Subcutaneous abdominal adipose tissue (tissue), 5 donors: ENCODE results near the gene MYCBPAP.

Source experiments
- H3K27ac ChIP-seq: one replicate; pipeline ENCODE4 v1.7.0; 2013; ENCODE audit warnings: low read depth, mild to moderate bottlenecking, inconsistent platforms, low read length, moderate library complexity
- H3K27me3 ChIP-seq, 5 donors: one replicate each; pipeline ENCODE4 v1.7.0; 2013; ENCODE audit warnings: low read length in 5 of 5, inconsistent platforms in 1 of 5; ENCODE audit not compliant: control insufficient read depth in 5 of 5, insufficient read depth in 4 of 5
- H3K36me3 ChIP-seq, 5 donors: one replicate each; pipeline ENCODE4 v1.7.0; 2013; ENCODE audit warnings: low read length in 5 of 5; ENCODE audit not compliant: control insufficient read depth in 5 of 5, insufficient read depth in 5 of 5
- H3K4me1 ChIP-seq, 5 donors: one replicate each; pipeline ENCODE4 v1.7.0; 2013; ENCODE audit warnings: low read length in 5 of 5, mild to moderate bottlenecking in 3 of 5, moderate library complexity in 1 of 5; ENCODE audit not compliant: control insufficient read depth in 5 of 5, insufficient read depth in 5 of 5
- H3K4me3 ChIP-seq, 5 donors: one replicate each; pipeline ENCODE4 v1.7.0; 2013; ENCODE audit warnings: low read length in 5 of 5, low read depth in 1 of 5
- H3K9ac ChIP-seq, 5 donors: one replicate each; pipeline ENCODE4 v1.7.0; 2013; ENCODE audit warnings: low read length in 5 of 5, mild to moderate bottlenecking in 4 of 5, moderate library complexity in 3 of 5
- H3K9me3 ChIP-seq, 5 donors: one replicate each; pipeline ENCODE4 v1.7.0; 2013; ENCODE audit warnings: low read length in 5 of 5; ENCODE audit not compliant: control insufficient read depth in 5 of 5
- donor health status: healthy.
- donor health status: healthy.
- donor health status: healthy.
- donor health status: healthy.
- donor health status: healthy.

MYCBPAP gene

DNA sequence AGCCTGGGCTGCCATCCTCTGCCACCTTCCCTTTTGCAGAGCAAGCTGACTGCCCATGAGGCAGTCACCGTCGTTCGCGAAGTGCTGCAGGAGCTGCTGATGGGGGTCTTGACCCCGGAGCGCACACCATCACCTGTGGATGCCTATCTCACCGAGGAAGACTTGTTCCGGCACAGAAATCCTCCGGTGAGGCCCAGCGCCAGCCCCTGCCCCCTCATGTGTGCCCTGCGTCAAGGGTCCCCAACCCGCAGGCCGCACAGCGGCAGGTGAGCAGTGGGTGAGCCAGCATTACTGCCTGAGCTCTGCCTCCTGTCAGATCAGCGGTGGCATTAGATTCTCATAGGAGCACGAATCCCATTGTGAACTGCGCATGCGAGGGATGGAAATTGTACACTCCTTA, 16.6 kb downstream of the MYCBPAP start:
- no peak overlapping the region for H3K4me3 ChIP-seq
- no peaks in the 10 kb centered on the region for H3K9me3 ChIP-seq
- no peak overlapping the region for H3K27ac ChIP-seq
- no peaks in the 10 kb centered on the region for H3K36me3 ChIP-seq
- H3K9ac ChIP-seq = no peak overlapping the region
- H3K4me1 ChIP-seq = no peaks in the 10 kb centered on the region
- H3K27me3 ChIP-seq = peaks cover 0 to 14% (median 7%) of the 10 kb centered on the region in 5 donors

DNA sequence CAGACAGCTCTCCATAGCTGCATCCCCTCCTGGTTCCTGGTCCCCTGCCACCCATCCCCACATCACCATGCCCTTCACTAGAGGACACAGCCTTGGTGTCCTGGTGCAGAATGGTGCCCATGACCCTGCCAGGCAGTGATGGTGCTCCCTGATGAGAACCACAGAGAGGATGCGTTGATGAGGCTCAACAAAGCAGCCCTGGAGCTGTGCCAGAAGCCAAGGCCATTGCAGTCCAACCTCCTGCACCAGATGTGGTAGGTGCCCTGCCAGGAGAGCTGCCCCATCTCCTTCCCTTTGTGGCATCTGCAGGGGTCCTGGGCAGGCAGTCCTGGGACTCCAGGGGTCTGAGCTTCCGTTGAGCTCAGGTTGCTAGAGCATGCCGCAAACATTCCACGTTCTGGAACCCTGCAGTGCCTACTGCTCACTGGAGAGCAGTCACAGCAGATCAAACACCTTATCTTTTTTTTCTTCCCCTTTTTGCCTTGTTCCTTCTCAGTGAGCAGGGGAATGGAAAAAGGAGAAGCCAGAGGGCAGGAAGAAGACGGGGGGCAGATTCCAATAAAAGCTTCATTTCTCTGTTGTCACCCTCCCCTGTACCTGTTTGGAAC, 19.0 kb downstream of the MYCBPAP start:
- peaks cover 8 to 24% (median 20%) of the 10 kb centered on the region in 5 donors for H3K27me3 ChIP-seq
- no peaks in the 10 kb centered on the region for H3K9me3 ChIP-seq
- H3K4me1 ChIP-seq = peaks cover 0 to 7% (median 4%) of the 10 kb centered on the region in 5 donors
- no peaks in the 10 kb centered on the region for H3K36me3 ChIP-seq
- no peak overlapping the region for H3K4me3 ChIP-seq
- H3K27ac ChIP-seq = no peak overlapping the region
- no peak overlapping the region for H3K9ac ChIP-seq

DNA sequence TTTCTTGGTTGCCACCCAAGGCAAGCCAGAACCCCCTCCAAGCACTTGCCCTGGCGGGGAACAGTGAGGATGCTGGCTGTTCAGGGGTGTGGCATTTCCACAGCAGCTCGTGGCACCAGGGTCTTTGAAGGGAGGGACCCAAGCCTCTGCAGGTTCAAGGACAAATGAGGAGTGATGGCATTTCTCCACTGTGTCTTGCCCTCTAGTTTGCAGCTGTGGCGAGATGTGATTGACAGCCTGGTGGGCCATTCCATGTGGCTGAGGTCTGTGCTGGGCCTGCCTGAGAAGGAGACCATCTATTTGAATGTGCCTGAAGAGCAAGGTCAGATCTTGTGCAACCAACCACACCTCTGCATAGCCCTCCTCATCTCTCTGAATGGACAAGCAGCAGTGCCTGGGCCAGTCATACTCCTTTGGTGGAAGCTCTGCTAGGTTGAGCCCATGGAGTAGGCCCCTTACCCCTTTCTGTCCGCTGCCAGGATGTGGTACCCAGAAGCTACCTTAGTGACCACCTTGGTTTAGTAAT, 19.8 kb downstream of the MYCBPAP start:
- Histone ChIP-seq H3K9ac (no peak overlapping the region), H3K27me3 (peaks cover 16 to 32% (median 28%) of the 10 kb centered on the region in 5 donors)

DNA sequence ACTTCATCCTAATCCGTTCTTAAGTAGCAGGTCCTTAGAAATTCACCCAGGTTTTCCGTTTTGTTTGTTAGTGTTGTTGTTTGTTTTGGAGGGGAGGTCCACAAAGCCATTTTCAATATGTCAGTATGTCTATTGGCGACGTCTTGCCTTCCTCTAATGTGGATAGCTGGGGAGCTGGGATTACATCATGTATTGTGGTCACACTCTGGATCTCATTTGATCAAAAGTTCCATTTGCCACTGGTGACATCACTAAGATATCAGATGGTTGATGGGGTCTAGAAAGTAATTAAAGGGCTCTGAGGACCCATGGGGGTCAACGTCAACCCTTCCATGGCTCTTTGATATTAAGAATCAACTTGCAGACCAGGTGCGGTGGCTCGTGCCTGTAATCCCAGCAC, 21.6 kb downstream of the MYCBPAP start:
- no peaks in the 10 kb centered on the region for H3K9me3 ChIP-seq
- H3K4me3 ChIP-seq = no peak overlapping the region
- H3K4me1 ChIP-seq = peaks cover 0 to 22% (median 16%) of the 10 kb centered on the region in 5 donors
- no peak overlapping the region for H3K27ac ChIP-seq
- H3K27me3 ChIP-seq = peaks cover 26 to 43% (median 39%) of the 10 kb centered on the region in 5 donors
- no peaks in the 10 kb centered on the region for H3K36me3 ChIP-seq
- H3K9ac ChIP-seq = no peak overlapping the region

More for the DNA sequence above, 19.8 kb downstream of the MYCBPAP start:
- Histone ChIP-seq H3K4me3 (no peak overlapping the region), H3K4me1 (peaks cover 0 to 10% (median 5%) of the 10 kb centered on the region in 5 donors), H3K36me3 (no peaks in the 10 kb centered on the region), H3K9me3 (no peaks in the 10 kb centered on the region), H3K27ac (no peak overlapping the region)

DNA sequence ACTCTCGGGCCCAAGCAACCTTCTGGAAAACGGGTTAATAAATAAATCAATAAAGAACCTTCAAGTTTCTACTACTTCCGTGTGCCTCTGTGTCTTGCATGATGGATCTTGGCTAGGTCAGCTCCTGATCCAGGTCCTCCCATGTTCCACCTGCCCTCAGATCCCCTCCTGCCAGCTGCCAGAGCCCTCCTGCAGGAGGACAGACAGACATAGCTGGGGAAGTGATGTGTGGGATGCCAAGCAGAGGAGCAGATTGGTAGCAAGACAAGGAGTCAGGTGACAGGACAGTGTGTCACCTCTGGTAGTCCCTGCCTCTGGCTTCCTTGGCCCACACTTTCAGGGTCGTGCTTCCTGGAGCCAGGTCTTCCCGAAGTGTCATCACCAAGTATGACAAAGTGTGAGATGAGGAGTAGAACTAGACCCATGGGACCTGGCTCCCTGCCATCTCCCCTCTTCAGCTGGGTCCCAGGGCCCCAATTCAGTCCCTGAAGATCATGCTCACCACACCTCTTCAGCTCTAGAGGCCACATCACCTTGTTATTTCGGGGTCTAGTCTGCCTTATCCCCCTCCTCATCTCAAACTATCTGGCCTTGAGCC, 23.3 kb downstream of the MYCBPAP start:
- no peak overlapping the region for H3K27ac ChIP-seq
- peaks cover 0 to 22% (median 16%) of the 10 kb centered on the region in 5 donors for H3K4me1 ChIP-seq
- H3K9me3 ChIP-seq = no peaks in the 10 kb centered on the region
- H3K9ac ChIP-seq = no peak overlapping the region
- H3K36me3 ChIP-seq = no peaks in the 10 kb centered on the region
- peaks cover 26 to 43% (median 39%) of the 10 kb centered on the region in 5 donors for H3K27me3 ChIP-seq
- H3K4me3 ChIP-seq = no peak overlapping the region

DNA sequence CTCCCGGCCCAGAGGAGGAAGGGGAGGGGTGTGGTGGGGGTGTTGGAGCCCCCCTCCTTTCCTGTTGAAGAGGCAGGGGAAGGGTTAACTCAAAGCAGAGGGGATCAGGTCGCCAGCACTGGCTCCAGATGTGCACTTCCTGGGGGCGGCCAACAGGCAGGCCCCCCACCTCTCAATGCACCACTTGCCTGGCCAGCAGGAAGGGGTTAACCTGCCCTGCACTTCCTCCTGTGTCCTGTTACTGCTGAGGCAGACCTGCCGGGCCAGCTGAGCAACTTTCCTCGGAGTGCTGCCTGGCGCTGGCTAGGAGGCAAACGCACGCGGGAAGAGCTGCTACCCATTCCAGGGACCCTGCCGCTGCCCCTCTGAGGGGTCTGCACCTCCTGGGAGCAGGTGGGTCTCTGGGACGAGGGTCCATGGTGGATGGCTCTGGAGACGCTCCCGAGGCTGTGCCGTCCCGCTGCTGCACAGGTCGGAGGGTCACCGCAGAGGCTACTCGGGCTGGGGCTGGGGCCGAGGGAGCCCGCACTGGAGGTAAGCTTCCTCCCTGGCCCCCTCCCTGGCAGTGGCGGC, 24.3 kb downstream of the MYCBPAP start, which contains the start of gene EPN3:
Gene EPN3 (plus strand): TSS at position 284 of the 573 bp plus-strand sequence. CDS start 3,822 bp downstream, outside the sequence.
- no peak within 1 kb of the TSS for H3K27ac ChIP-seq
- H3K4me1 ChIP-seq = peaks cover 0 to 22% (median 16%) of the 10 kb centered on the region in 5 donors
- no peaks in the 10 kb centered on the region for H3K9me3 ChIP-seq
- peak within 1 kb of the TSS in 2 of 5 donors; percentile 4 to 28 for H3K4me3 ChIP-seq
- H3K36me3 ChIP-seq = no peaks in the 10 kb centered on the region
- no peak within 1 kb of the TSS for H3K9ac ChIP-seq
- peaks cover 26 to 43% (median 39%) of the 10 kb centered on the region in 5 donors for H3K27me3 ChIP-seq

DNA sequence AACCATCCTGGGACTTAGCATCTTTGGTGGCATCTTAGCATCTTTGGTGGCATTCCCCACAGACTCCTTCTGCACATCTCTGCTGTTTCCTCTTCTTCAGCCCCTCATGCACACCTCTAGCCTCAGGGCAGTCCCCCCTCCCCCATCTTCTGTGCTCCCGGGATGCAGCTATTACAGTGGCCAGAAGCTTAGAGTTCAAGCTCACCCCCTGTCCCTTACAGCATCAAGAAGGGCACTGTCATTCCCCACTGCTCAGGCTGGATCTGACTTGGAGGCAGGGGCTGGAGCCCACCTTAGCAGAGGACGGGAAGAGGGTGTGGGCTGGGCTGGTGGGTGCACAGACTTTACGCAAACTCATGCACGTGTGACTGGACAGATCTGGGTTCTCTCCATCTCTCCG, 24.9 kb downstream of the MYCBPAP start:
- no peak overlapping the region for H3K27ac ChIP-seq
- H3K4me1 ChIP-seq = peaks cover 0 to 27% (median 17%) of the 10 kb centered on the region in 5 donors
- H3K4me3 ChIP-seq = no peak overlapping the region
- no peaks in the 10 kb centered on the region for H3K9me3 ChIP-seq
- H3K27me3 ChIP-seq = peaks cover 26 to 41% (median 39%) of the 10 kb centered on the region in 5 donors
- H3K9ac ChIP-seq = no peak overlapping the region
- H3K36me3 ChIP-seq = no peaks in the 10 kb centered on the region

DNA sequence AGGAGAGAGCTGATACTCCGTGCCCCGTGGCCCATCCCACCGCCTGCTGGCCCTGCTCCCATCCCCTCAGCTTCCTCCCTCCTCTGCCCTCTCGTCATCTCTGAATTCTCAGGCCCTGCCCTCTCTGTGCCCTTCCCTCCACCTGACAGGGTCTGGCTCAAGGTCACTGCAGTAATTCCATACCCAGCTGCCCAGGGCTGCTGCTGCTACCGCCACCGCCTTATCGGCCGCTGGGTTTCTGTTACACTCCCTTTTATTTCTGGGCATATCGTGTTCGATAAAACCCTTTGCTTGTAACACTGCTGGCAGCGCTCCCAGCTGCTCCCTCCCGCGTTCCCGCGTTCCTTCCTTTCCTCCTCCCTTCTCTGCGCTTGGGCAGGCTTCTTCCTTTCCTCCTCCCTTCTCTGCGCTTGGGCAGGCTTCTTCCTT, 25.5 kb downstream of the MYCBPAP start:
- H3K4me3 ChIP-seq = peak overlapping the region in 4 of 5 donors; percentile 4 to 36 (median 30)
- H3K36me3 ChIP-seq = no peaks in the 10 kb centered on the region
- H3K4me1 ChIP-seq = peaks cover 0 to 32% (median 23%) of the 10 kb centered on the region in 5 donors
- no peak overlapping the region for H3K9ac ChIP-seq
- peaks cover 26 to 41% (median 38%) of the 10 kb centered on the region in 5 donors for H3K27me3 ChIP-seq
- no peaks in the 10 kb centered on the region for H3K9me3 ChIP-seq
- H3K27ac ChIP-seq = no peak overlapping the region

DNA sequence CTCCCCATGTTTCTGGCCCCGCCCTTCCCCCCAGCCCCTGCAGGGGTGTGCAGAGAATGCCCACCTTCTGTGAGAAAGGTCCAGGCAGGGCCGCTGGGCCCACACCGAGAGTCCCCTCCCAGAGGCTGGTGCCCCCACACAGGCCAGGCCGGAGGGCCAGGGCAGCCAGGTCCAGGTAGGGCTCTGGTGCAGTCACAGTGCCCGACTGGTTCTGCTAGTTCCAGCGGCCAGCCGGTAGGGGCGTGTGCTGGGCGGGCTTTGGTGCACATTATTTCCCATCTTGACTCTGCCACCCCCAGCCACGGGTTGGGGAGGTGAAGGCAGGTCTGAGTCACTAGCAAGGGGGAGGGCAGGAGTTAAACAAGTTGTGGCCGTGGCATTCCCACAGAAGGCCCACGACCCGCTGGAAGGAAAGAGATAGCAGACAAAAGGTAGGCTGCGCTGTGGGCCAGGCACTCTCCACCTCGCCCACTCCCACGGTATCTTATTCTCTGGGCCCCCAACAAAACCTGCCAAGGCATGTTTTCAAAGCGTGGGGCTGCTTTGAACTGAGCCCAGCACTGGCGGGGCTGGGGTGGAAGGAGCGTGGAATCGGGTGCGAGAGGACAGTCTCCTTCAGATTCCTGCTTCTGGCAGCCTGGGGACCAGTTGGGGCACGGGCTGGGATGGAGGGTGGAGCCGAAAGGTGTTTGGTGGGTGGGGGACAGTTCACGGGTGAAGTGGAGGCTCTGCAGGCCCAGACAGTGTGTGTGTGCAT, 26.2 kb downstream of the MYCBPAP start:
- no peaks in the 10 kb centered on the region for H3K9me3 ChIP-seq
- H3K27me3 ChIP-seq = peaks cover 26 to 37% (median 32%) of the 10 kb centered on the region in 5 donors
- H3K9ac ChIP-seq = no peak overlapping the region
- no peaks in the 10 kb centered on the region for H3K36me3 ChIP-seq
- H3K4me3 ChIP-seq = peak overlapping the region in 1 of 5 donors; percentile 31
- no peak overlapping the region for H3K27ac ChIP-seq
- peaks cover 0 to 35% (median 27%) of the 10 kb centered on the region in 5 donors for H3K4me1 ChIP-seq
